Lower leg skin (tissue), 3 donors: ENCODE data around the gene STXBP1.

Source experiments
- CTCF ChIP-seq, 3 donors: fragments of 450-650 bp; IDR thresholded peaks; one replicate each; pipeline ENCODE4 v1.5.1; 2016; ENCODE audit warnings: antibody characterized with exemption in 3 of 3, mild to moderate bottlenecking in 3 of 3, moderate library complexity in 2 of 3
- POLR2A ChIP-seq, 2 donors: fragments of 450-650 bp; IDR thresholded peaks; one replicate each; pipeline ENCODE4 v1.6.1; 2016 to 2017; ENCODE audit warnings: antibody characterized with exemption in 2 of 2, mild to moderate bottlenecking in 1 of 2, moderate library complexity in 1 of 2

- TF ChIP-seq CTCF (IDR thresholded peaks at IDR 0.05) (no peak), POLR2A (IDR thresholded peaks at IDR 0.05) (no peak)
Observed at GRCh38 chr9:127716412-127716811, 104.3 kb downstream of the STXBP1 start.
